OCI-LY7 (cell line): ENCODE results near the gene SDK2. TPM values are rescaled to one million over a fixed set of nuclear protein-coding genes. Genes with fewer than 3 reads are reported as not detected.
A peak's percentile ranks its signal among the peaks of the same experiment; 100 is the strongest.

Source experiments
- BruUV-seq: library from RNA; stranded (reverse); fragments of 400-500 nt; replicated peaks from 2 replicates; lab custom pipeline; 2021; lab: Mats Ljungman, UMichigan
- CTCF ChIA-PET: fragments of 300-600 bp; sonication (Branson Sonifier 250); formaldehyde crosslinking; loops from one replicate; lab custom pipeline; 2022; ENCODE audit warnings: antibody characterized with exemption; ENCODE audit not compliant: unreplicated experiment; lab: Charles Lee
- POLR2A ChIA-PET: fragments of 300-600 bp; sonication (Branson Sonifier 250); formaldehyde crosslinking; loops from one replicate; lab custom pipeline; 2022; ENCODE audit warnings: antibody characterized with exemption; lab: Charles Lee
- DNase-seq: peaks from one replicate; pipeline ENCODE4 v3.0.0-alpha.2; 2015; ENCODE audit warnings: low spot score
- H2AFZ ChIP-seq: fragments of 200-600 bp; sonication (generic), shearing (Covaris generic); 2 replicates; pipeline ENCODE4 v1.6.1; 2014; ENCODE audit warnings: mild to moderate bottlenecking, antibody characterized with exemption, low read length, moderate library complexity
- H3K27ac ChIP-seq: fragments of 200-600 bp; sonication (generic); 2 replicates; pipeline ENCODE4 v1.5.1; 2014; ENCODE audit warnings: mixed run types, low read depth, mild to moderate bottlenecking, moderate library complexity, low read length, inconsistent platforms; ENCODE audit not compliant: poor library complexity, severe bottlenecking
- H3K36me3 ChIP-seq: fragments of 200-600 bp; sonication (generic); 2 replicates; pipeline ENCODE4 v1.6.1; 2014; ENCODE audit warnings: mild to moderate bottlenecking, antibody characterized with exemption, low read length, moderate library complexity, mixed read lengths; ENCODE audit not compliant: insufficient read depth
- H3K4me1 ChIP-seq: fragments of 200-600 bp; sonication (generic); 2 replicates; pipeline ENCODE4 v1.5.1; 2014; ENCODE audit warnings: mild to moderate bottlenecking, low read length; ENCODE audit not compliant: insufficient read depth, poor library complexity, severe bottlenecking
- H3K4me2 ChIP-seq: fragments of 200-600 bp; sonication (generic); 2 replicates; pipeline ENCODE4 v1.6.1; 2014; ENCODE audit warnings: mild to moderate bottlenecking, low read length
- H3K4me3 ChIP-seq: fragments of 200-600 bp; sonication (generic); 2 replicates; pipeline ENCODE4 v1.5.1; 2014; ENCODE audit warnings: mild to moderate bottlenecking, low read depth, low read length; ENCODE audit not compliant: poor library complexity, severe bottlenecking
- H3K79me2 ChIP-seq: fragments of 200-600 bp; sonication (generic); 2 replicates; pipeline ENCODE4 v1.6.1; 2016; ENCODE audit warnings: low read depth, mild to moderate bottlenecking, low read length, moderate library complexity, mixed read lengths; ENCODE audit not compliant: insufficient read depth
- H3K9me2 ChIP-seq: fragments of 200-600 bp; sonication (generic); 2 replicates; pipeline ENCODE4 v1.6.1; 2016; ENCODE audit warnings: mild to moderate bottlenecking, low read length, mixed read lengths; ENCODE audit not compliant: insufficient read depth
- H3K9me3 ChIP-seq: fragments of 200-600 bp; sonication (generic); 2 replicates; pipeline ENCODE4 v1.6.1; 2014; ENCODE audit warnings: mild to moderate bottlenecking, mixed run types, low read length, mixed read lengths
- H4K20me1 ChIP-seq: fragments of 200-600 bp; sonication (generic); 2 replicates; pipeline ENCODE4 v1.6.1; 2014; ENCODE audit warnings: mild to moderate bottlenecking, antibody characterized with exemption, low read length, moderate library complexity, mixed read lengths; ENCODE audit not compliant: insufficient read depth
- CTCF ChIP-seq: fragments of 200-600 bp; sonication (generic); conservative IDR thresholded peaks from 2 replicates; pipeline ENCODE4 v1.5.1; 2014; ENCODE audit warnings: mild to moderate bottlenecking, antibody characterized with exemption, low read length, moderate library complexity, mixed read lengths
- EZH2phosphoT487 ChIP-seq: fragments of 200-600 bp; sonication (generic); IDR thresholded peaks from 2 replicates; pipeline ENCODE4 v1.6.1; 2018; ENCODE audit warnings: low read depth, borderline replicate concordance, mild to moderate bottlenecking, mixed run types, antibody characterized with exemption, low read length, moderate library complexity, mixed read lengths
- intact Hi-C: fragments of 100-400 bp; cut with micrococcal nuclease; formaldehyde crosslinking; loops from one replicate; pipeline ENCODE4 v1.10.0; 2022; ENCODE audit not compliant: unreplicated experiment
- total RNA-seq, 2 experiments: library from RNA; depleted of rRNA in 1 of 2; stranded (reverse); fragments of >200 nt in 1 of 2; shearing (Covaris generic) in 1 of 2; gene quantifications; 2 replicates each; pipeline ENCODE4 v1.2.3, GENCODE V29; 2014 to 2022

The SDK2 gene
- total RNA-seq, 2 experiments from 2014 or later = 0.32 to 1.8 TPM

- intact Hi-C loops = no loop called here
- no TSS peak for BruUV-seq
- Histone ChIP-seq H3K9me3 (no peaks in the 10 kb centered on the region), H3K4me1 (no peaks in the 10 kb centered on the region), H4K20me1 (no peaks in the 10 kb centered on the region), H3K4me2 (no peak overlapping the region), H3K9me2 (no peaks in the 10 kb centered on the region), H3K4me3 (no peak overlapping the region), H2AFZ (no peak overlapping the region), H3K79me2 (no peaks in the 10 kb centered on the region), H3K36me3 (no peaks in the 10 kb centered on the region), H3K27ac (no peak overlapping the region)
- CTCF ChIA-PET = no interaction called here
- no peak for DNase-seq
- TF ChIP-seq CTCF (no peak), EZH2phosphoT487 (no peak)
- POLR2A ChIA-PET = no interaction called here
Observed at GRCh38 chr17:73481676-73482075, 162.6 kb downstream of the SDK2 start.

DNA sequence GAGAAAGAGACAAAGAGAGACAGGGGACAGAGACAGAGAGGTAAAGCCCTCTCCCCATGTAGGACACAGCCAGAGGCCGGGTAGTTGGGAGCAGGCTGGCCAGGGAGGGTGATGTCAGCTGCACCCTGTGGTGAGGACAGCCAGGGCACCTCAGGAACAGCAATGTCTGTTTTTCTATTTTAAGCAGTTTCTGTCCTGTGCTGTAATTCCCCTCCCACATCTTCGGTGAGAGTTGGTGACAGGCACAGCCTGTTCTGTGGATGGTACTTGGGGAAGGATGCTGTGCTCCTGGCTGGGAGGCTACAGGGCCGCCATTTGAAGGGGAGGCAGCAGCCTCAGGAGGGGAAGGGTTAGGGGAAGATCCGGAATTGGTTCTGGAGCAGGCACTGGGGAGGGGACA, 163.5 kb downstream of the SDK2 start:
- BruUV-seq = no TSS peak
- Histone ChIP-seq H3K4me3 (no peak overlapping the region), H3K27ac (no peak overlapping the region), H3K9me2 (no peaks in the 10 kb centered on the region), H3K36me3 (no peaks in the 10 kb centered on the region), H3K4me1 (no peaks in the 10 kb centered on the region), H3K9me3 (no peaks in the 10 kb centered on the region), H3K79me2 (no peaks in the 10 kb centered on the region), H2AFZ (no peak overlapping the region), H3K4me2 (no peak overlapping the region), H4K20me1 (no peaks in the 10 kb centered on the region)
- ChIA-PET CTCF (no interaction called here), POLR2A (no interaction called here)
- intact Hi-C loops = no loop called here
- TF ChIP-seq EZH2phosphoT487 = no peak
- TF ChIP-seq CTCF = no peak
- no peak for DNase-seq

DNA sequence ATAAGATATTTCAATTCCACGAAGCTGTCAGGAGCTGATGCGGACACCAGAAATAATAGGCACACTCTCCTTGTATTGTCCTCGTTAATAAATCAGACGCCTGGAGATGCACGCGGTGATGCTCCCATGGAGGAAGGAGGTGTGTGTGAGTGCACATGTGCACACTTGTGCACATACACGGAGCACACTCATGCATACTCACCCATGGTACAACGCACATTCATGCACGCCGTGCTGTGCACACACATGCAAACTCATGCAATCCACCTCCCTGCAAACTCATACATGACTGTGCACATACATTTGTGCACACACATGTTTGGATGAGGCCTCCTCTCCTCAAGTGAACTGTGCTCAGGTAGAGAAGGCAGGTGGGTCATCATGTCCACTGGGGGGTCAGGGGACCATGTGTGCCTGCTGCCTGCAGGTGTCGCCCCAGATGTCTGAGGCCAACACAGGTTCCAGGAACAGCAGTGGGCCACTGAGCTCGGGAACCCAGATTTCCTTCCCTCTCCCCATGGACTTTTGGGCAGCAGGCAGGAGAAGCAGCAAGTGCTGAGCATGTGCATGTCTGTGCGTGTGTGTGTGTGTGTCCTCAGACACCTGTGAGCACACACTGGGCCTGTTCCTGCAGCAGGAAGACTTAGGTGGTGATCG, 165.3 kb downstream of the SDK2 start:
- Histone ChIP-seq H3K27ac (no peak overlapping the region), H3K4me1 (no peaks in the 10 kb centered on the region), H2AFZ (no peak overlapping the region), H3K9me3 (no peaks in the 10 kb centered on the region), H4K20me1 (no peaks in the 10 kb centered on the region), H3K9me2 (no peaks in the 10 kb centered on the region), H3K79me2 (no peaks in the 10 kb centered on the region), H3K36me3 (no peaks in the 10 kb centered on the region), H3K4me2 (no peak overlapping the region), H3K4me3 (no peak overlapping the region)
- intact Hi-C loops = no loop called here
- no TSS peak for BruUV-seq
- ChIA-PET POLR2A (no interaction called here), CTCF (no interaction called here)
- no peak for DNase-seq
- TF ChIP-seq CTCF = peak; percentile 31
- TF ChIP-seq EZH2phosphoT487 = no peak
